ENCODE results near the gene FILIP1L.

Gene FILIP1L

GRCh38 chr3:99794485-99794884 is 319.8 kb downstream of the FILIP1L start:
- no peaks in the 10 kb centered on the region for H3K79me2 ChIP-seq (ENCODE audit: insufficient read depth, low read length)
- no peak overlapping the region for H3K27ac ChIP-seq (ENCODE audit: low read depth, low read length)
- TF ChIP-seq EZH2phosphoT487 (conservative IDR thresholded peaks at IDR 0.05; ENCODE audit: low read length) = no peak
- TF ChIP-seq, protein P1, sequence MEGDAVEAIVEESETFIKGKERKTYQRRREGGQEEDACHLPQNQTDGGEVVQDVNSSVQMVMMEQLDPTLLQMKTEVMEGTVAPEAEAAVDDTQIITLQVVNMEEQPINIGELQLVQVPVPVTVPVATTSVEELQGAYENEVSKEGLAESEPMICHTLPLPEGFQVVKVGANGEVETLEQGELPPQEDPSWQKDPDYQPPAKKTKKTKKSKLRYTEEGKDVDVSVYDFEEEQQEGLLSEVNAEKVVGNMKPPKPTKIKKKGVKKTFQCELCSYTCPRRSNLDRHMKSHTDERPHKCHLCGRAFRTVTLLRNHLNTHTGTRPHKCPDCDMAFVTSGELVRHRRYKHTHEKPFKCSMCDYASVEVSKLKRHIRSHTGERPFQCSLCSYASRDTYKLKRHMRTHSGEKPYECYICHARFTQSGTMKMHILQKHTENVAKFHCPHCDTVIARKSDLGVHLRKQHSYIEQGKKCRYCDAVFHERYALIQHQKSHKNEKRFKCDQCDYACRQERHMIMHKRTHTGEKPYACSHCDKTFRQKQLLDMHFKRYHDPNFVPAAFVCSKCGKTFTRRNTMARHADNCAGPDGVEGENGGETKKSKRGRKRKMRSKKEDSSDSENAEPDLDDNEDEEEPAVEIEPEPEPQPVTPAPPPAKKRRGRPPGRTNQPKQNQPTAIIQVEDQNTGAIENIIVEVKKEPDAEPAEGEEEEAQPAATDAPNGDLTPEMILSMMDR (IDR thresholded peaks at IDR 0.05; ENCODE audit: insufficient read depth, low read length, poor library complexity, severe bottlenecking) = no peak
- no peak overlapping the region for H3K4me3 ChIP-seq (ENCODE audit: insufficient read depth, low read length, poor library complexity, severe bottlenecking)
- H3K4me2 ChIP-seq (ENCODE audit: low read depth, low read length, poor library complexity, severe bottlenecking) = no peak overlapping the region
- H3K9me3 ChIP-seq (ENCODE audit: insufficient read depth, low read length) = no peaks in the 10 kb centered on the region
- H4K20me1 ChIP-seq (ENCODE audit: low read depth, low read length) = no peaks in the 10 kb centered on the region
- no peaks in the 10 kb centered on the region for H3K36me3 ChIP-seq (ENCODE audit: low read length)
- H3K27me3 ChIP-seq (ENCODE audit: low read length) = no peaks in the 10 kb centered on the region
- no peak overlapping the region for H3K9ac ChIP-seq (ENCODE audit: low read length)
- no peaks in the 10 kb centered on the region for H3K9me2 ChIP-seq (replicated peaks; ENCODE audit: insufficient read depth, low read length)
- no peaks in the 10 kb centered on the region for H3F3A ChIP-seq (ENCODE audit: insufficient read depth)
- H2AFZ ChIP-seq (ENCODE audit: low read depth, low read length, severe bottlenecking) = no peak overlapping the region

DNA sequence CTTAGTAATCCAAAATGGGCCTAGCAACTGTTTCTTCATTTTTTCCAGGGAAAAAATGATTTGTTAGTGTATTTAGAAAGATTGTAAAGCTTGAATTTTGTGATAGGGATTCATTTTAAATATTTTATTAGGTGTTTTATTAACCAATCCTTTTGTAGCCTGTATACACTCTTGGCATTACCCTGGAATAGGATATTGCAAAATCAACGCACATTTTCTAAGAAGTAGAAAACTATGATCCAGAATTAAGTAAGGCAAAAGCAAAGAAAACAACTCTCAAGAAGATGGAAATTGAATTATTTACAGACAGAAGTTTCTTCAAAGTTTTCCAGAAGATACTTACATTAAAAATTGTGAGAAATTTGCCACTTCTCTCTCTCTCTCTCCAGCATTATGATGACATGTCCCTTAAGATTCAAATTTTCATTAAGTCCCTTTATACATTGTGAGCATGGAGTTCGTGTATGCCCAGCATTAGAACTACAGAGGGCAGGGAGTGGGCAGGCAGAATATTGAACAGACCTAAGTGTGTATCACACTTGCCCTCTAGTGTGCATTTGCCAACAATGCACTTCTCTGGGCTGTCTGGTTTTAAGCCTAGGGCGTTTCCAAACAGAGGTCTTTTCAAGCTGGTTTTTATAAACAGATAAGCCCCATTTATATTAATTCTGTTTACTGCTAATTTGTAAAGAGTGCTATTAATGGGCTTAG is 325.1 kb downstream of the FILIP1L start:
- no peaks in the 10 kb centered on the region; the same call in 1 of the 2 replicates for H3K27me3 ChIP-seq (ENCODE audit: low read length)
- no peak overlapping the region for H3K9ac ChIP-seq (ENCODE audit: low read length)
- no peaks in the 10 kb centered on the region for H3K79me2 ChIP-seq (ENCODE audit: insufficient read depth, low read length)
- H3K9me3 ChIP-seq (ENCODE audit: insufficient read depth, low read length) = no peaks in the 10 kb centered on the region
- no peaks in the 10 kb centered on the region for H3K36me3 ChIP-seq (ENCODE audit: low read length)
- TF ChIP-seq EZH2phosphoT487 (conservative IDR thresholded peaks at IDR 0.05; ENCODE audit: low read length) = no peak
- TF ChIP-seq, protein P1 (IDR thresholded peaks at IDR 0.05; ENCODE audit: insufficient read depth, low read length, poor library complexity, severe bottlenecking) = peak; percentile 15
- no peak overlapping the region for H3K4me2 ChIP-seq (ENCODE audit: low read depth, low read length, poor library complexity, severe bottlenecking)
- no peaks in the 10 kb centered on the region for H3F3A ChIP-seq (ENCODE audit: insufficient read depth)
- H4K20me1 ChIP-seq (ENCODE audit: low read depth, low read length) = no peaks in the 10 kb centered on the region
- no peaks in the 10 kb centered on the region for H3K9me2 ChIP-seq (replicated peaks; ENCODE audit: insufficient read depth, low read length)
- no peak overlapping the region for H3K27ac ChIP-seq (ENCODE audit: low read depth, low read length)
- H3K4me3 ChIP-seq (ENCODE audit: insufficient read depth, low read length, poor library complexity, severe bottlenecking) = no peak overlapping the region
- no peak overlapping the region for H2AFZ ChIP-seq (ENCODE audit: low read depth, low read length, severe bottlenecking)
